ENCODE data around the gene WDR72. TPM values are rescaled to one million over a fixed set of nuclear protein-coding genes. Genes with fewer than 3 reads are reported as not detected.
"Not testable (repeated sequence)": the region's sequence is repeated elsewhere in the genome, so short reads cannot be mapped to it uniquely, and the experiment has no call there.

The WDR72 gene
- total RNA-seq, 2 experiments from 2014 or later = not detected

GRCh38 chr15:53739651-53740050 is 19.8 kb downstream of the WDR72 start:
- Mint-ChIP-seq H3K4me1 (no peaks in the 10 kb centered on the region), H3K4me3 (no peak overlapping the region), H3K27ac (no peak overlapping the region), H3K36me3 (no peaks in the 10 kb centered on the region), H3K9me3 (no peaks in the 10 kb centered on the region), H3K27me3 (no peaks in the 10 kb centered on the region)
- no peak for DNase-seq

GRCh38 chr15:53739187-53739586 is 20.3 kb downstream of the WDR72 start:
- no peaks in the 10 kb centered on the region for H3K36me3 Mint-ChIP-seq
- H3K9me3 Mint-ChIP-seq = no peaks in the 10 kb centered on the region
- H3K27ac Mint-ChIP-seq = no peak overlapping the region
- no peaks in the 10 kb centered on the region for H3K4me1 Mint-ChIP-seq
- no peak overlapping the region for H3K4me3 Mint-ChIP-seq
- no peak for DNase-seq
- no peaks in the 10 kb centered on the region for H3K27me3 Mint-ChIP-seq

DNA sequence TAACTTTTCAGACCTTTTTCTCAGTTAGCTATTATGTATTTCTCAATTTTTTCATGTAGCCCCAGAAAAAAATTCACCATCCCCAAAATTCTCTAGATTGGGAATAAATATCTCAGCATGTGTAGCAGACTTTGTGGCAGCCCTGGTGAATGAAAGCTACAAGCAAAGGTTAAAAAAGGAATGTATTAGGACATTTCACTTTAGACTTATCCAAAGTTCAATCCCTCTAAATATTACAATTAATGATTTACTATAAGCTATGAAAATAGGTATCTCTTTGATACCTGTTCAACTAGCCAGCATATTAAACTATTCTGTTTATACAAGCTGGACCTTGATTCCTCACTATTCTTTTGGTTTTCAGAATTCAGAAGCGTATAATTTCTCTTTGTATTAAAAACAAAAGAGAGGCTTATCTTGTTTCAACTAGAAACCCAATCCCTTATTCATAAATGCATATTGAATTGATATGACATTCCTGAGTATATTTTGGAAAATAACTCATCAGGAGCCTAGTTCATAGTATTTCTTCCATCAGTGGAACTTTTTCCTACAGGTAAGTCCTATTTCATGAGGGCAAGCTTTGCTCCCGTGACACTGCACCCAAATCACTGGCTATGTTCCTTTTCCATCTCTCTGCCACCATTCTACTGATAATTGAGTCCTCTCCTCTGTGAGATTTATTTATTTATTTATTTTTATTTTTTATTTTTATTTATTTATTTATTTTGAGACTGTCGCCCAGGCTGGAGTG is 38.0 kb downstream of the WDR72 start:
- DNase-seq = no peak
- Mint-ChIP-seq H3K9me3 (no peaks in the 10 kb centered on the region), H3K36me3 (no peaks in the 10 kb centered on the region), H3K27ac (no peak overlapping the region), H3K4me3 (no peak overlapping the region), H3K4me1 (no peaks in the 10 kb centered on the region), H3K27me3 (no peaks in the 10 kb centered on the region)

DNA sequence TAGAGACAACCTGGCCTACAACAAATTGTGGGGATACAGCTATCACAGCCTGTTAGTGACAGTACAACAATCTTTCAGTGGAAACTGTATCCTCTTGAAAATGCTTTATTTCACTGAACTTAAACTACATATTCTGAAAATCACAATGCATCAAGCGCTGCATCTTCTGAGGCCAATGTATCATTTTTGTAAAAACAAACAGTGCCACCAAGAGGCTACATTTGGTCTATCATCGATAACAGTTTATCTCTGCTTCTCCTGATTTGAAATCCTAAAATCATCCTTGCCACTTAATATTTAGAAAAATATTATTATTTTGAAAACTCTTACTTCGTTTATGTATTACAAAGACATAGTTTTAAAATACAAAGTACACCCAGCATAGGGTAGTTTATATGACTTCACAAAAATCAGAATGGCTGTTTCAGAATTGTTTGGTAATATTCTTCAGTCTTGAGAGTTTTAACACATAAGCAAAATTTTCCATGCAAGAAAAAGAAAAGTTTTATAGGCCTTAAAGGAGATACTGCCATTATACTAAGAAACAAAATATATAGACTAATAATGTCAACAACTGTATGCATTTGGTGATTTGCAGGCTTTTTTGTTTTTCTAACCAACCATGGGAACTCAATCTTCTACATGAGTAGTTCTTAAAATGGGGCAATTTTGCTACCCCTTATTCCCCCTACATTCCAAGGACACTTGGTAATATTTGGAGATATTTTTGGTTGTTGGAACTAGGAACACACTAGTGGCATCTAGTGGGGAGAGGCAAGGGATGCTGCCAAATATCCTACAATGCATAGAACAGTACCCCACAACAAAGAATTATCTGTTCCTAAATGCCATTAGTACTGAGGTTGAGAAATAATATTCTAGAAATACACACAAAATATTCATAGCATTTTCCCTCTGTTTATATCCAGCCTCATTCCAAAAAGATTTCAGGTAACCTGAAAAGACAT is 42.3 kb downstream of the WDR72 start:
- Mint-ChIP-seq H3K27ac (no peak overlapping the region), H3K27me3 (no peaks in the 10 kb centered on the region), H3K36me3 (no peaks in the 10 kb centered on the region), H3K9me3 (no peaks in the 10 kb centered on the region), H3K4me3 (no peak overlapping the region), H3K4me1 (no peaks in the 10 kb centered on the region)
- DNase-seq = no peak

DNA sequence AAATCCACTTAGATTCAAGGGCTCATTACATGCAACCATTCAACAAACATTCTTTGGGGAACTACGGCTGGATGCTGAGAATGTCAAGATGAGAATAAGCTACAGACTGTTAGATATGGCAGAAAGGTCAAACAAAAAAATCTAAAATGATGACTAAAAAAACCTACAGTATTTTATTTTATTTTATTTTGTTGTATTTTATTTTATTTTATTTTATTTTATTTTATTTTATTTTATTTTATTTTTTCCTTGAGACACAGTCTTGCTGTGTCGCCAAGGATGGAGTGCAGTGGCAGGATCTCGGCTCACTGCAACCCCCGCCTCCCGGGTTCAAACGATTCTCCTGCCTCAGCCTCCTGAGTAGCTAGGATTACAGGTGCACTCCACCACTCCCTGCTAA is 46.2 kb downstream of the WDR72 start:
- H3K27me3 Mint-ChIP-seq = no peaks in the 10 kb centered on the region
- DNase-seq = no peak
- H3K9me3 Mint-ChIP-seq = no peaks in the 10 kb centered on the region
- no peaks in the 10 kb centered on the region for H3K4me1 Mint-ChIP-seq
- no peaks in the 10 kb centered on the region for H3K36me3 Mint-ChIP-seq
- no peak overlapping the region for H3K4me3 Mint-ChIP-seq
- H3K27ac Mint-ChIP-seq = no peak overlapping the region

DNA sequence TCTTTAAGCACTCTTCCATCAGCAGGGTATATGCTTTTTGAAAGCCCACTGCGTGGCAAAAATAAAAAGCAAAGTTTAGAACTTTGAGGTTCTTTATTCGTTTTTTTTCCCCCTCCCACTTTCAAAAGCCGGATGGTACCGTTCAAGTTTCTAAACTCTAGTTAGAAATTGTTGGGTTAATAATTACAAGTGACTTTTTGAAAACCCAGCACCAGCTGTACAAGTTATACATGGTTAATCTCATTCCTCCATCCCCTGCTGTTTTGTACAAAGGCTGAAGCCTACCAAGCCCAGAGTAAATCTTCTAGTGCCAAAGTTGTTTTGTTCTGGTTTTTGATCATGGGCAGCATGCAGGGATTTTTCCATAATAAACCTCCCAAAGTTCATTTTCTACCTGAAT is 48.6 kb downstream of the WDR72 start:
- Mint-ChIP-seq H3K36me3 (no peaks in the 10 kb centered on the region), H3K4me1 (no peaks in the 10 kb centered on the region), H3K27ac (no peak overlapping the region), H3K9me3 (no peaks in the 10 kb centered on the region), H3K4me3 (no peak overlapping the region), H3K27me3 (peaks cover 5% of the 10 kb centered on the region)
- no peak for DNase-seq

DNA sequence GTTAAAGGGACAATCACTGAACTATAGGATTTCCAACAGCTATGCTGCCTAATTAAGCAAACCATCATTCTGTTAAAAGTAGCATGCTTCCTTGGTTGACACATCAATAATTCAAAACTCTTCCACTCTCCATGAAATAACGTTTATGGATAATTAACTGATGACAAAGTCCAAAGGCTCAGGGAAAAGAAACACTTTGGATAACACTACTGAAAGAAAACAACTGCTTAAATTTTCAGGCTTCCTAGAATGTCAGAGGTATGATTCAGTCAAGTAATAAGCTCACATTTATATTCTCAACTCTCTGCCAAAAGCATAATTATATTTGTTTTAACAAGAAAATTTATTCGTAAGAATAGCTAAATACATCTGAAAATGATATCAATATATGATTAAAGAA is 49.6 kb downstream of the WDR72 start:
- no peaks in the 10 kb centered on the region for H3K36me3 Mint-ChIP-seq
- no peak overlapping the region for H3K4me3 Mint-ChIP-seq
- no peak for DNase-seq
- H3K4me1 Mint-ChIP-seq = no peaks in the 10 kb centered on the region
- H3K9me3 Mint-ChIP-seq = no peaks in the 10 kb centered on the region
- peaks cover 5% of the 10 kb centered on the region for H3K27me3 Mint-ChIP-seq
- no peak overlapping the region for H3K27ac Mint-ChIP-seq

DNA sequence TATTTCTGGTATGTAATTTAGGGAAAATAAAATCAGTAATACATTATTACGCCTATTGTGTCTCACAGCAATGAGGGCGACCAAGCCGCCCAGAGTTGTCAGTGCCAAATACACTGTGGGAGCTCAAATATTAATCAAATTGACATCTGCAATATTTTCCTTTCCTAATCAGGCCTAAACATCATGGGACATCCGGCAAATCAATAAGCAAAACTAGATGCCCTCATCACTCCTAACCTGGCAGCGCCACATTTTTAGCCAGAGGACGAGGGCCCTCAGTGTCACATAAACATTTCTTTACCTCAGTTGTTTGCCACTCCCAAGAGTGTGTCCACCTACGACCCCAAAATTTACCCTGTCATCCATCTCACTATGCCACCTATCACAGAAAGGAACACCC is 64.1 kb downstream of the WDR72 start:
- peaks cover 4% of the 10 kb centered on the region for H3K27me3 Mint-ChIP-seq
- no peak for DNase-seq
- H3K27ac Mint-ChIP-seq = no peak overlapping the region

GRCh38 chr15:53694476-53694874 is 65.0 kb downstream of the WDR72 start:
- Mint-ChIP-seq H3K4me3 (no peak overlapping the region), H3K27me3 (peaks cover 4% of the 10 kb centered on the region), H3K36me3 (no peaks in the 10 kb centered on the region), H3K4me1 (no peaks in the 10 kb centered on the region), H3K27ac (no peak overlapping the region), H3K9me3 (peaks cover 3% of the 10 kb centered on the region)
- no peak for DNase-seq

More for the DNA sequence above, 64.1 kb downstream of the WDR72 start:
- Mint-ChIP-seq H3K4me3 (no peak overlapping the region), H3K36me3 (no peaks in the 10 kb centered on the region), H3K4me1 (no peaks in the 10 kb centered on the region), H3K9me3 (peaks cover 1% of the 10 kb centered on the region)

DNA sequence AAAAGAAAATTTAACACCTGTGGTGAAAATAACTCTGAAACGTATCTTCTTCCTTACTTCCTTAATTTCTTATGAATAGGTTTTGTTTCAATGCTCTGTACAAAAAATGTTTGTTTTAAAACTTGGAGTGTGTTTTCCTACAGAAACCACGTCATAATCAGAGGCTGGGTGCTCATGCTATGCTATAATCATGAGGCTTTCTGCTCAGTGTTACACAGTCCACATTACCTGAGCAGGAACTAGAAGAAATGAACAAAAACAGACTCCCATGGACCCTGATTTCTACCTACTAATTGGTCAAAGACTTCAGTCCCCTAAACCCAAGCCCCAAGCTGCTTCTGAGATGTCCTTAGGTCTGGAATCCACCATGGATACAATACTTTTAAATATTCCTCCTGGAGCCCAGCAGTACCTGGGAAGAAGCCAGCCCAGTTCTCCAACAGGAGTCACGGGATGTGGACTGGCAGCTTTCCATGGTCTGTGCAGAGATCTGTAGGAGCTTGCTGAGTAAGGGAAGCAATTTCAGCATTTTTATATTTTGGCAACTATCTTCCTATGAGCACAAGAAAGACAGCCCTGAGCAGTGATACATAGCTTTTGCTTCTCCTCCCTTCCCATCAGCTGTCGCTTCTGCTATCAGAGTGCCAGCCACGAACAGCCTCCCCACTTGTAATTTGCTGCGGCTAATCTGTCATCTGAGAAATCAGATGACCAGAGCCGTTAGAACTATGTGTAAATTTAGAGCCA is 65.6 kb downstream of the WDR72 start:
- no peaks in the 10 kb centered on the region for H3K4me1 Mint-ChIP-seq
- no peaks in the 10 kb centered on the region for H3K36me3 Mint-ChIP-seq
- no peak overlapping the region for H3K4me3 Mint-ChIP-seq
- H3K27me3 Mint-ChIP-seq = peaks cover 4% of the 10 kb centered on the region
- DNase-seq = no peak
- no peak overlapping the region for H3K27ac Mint-ChIP-seq
- peaks cover 3% of the 10 kb centered on the region for H3K9me3 Mint-ChIP-seq

DNA sequence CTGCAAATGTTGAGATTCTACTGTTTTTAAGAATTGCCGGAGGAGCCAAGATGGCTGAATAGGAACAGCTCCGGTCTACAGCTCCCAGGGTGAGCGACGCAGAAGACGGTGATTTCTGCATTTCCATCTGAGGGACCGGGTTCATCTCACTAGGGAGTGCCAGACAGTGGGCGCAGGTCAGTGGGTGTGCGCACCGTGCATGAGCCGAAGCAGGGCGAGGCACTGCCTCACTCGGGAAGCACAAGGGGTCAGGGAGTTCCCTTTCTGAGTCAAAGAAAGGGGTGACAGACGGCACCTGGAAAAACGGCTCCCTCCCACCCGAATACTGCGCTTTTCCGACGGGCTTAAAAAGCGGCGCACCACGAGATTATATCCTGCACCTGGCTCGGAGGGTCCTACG is 75.3 kb downstream of the WDR72 start:
- H3K36me3 Mint-ChIP-seq, H3K9me3 Mint-ChIP-seq, H3K4me3 Mint-ChIP-seq, H3K27me3 Mint-ChIP-seq, H3K27ac Mint-ChIP-seq, H3K4me1 Mint-ChIP-seq, DNase-seq: not testable (repeated sequence)

DNA sequence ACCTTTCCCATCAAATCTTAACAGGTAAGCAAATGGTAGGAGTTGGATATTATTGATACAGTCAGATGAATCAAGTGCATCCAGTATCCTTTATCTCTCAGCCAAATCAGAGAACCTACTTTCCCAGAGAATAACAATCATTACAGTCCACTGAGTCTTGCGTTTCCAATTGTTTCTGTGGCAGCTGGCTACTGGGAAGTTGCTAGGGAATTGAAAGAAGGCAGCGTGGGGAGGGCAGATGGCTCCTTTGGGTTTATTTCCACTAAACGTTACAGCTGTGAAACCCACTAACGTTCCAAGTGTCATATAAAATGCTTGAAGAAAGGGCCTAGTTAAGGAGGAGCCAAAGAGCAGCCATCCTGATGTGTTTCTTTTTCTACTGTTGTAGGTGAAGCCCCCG is 78.4 kb downstream of the WDR72 start:
- Mint-ChIP-seq H3K9me3 (no peaks in the 10 kb centered on the region), H3K27ac (no peak overlapping the region), H3K4me1 (no peaks in the 10 kb centered on the region), H3K27me3 (peaks cover 4% of the 10 kb centered on the region), H3K36me3 (no peaks in the 10 kb centered on the region), H3K4me3 (no peak overlapping the region)
- DNase-seq = no peak

DNA sequence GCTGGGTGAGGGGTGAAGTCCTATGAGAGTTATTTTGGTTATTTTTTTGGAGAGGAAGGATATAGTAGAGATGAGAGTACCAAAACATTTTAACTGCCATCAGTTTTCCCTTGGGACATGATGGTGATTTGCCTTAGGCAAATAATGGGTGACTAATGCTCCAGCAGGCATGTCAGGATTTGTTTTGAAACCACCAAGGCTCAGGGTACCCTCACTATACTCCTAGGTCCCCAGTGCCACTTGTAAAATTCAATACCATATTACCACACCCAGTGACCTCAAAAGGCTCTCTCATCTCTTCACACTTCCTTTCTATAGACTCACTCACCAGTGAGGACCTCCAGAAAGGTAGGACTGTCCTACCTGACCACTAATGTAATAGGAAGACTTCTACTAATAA is 83.6 kb downstream of the WDR72 start:
- no peaks in the 10 kb centered on the region for H3K36me3 Mint-ChIP-seq
- no peaks in the 10 kb centered on the region for H3K4me1 Mint-ChIP-seq
- DNase-seq = no peak

DNA sequence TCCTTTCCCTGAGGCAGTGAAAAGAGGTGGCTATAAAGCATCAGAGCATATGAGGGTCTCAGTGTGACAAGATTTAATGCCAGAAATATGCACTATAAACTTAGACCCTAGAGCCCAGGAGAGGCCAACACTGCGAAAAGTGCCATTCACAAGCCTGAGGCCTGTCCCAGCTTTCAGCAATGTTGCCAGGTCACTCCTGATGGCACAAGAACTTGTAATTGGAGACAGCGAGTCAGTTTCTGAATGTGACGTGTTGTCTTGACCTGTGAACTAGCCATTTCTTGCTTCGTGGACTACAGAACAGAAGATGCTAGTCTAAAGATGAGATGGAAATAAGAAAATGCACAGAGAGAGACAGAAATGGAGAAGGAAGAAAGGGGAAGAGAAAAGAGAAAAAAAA is 87.9 kb downstream of the WDR72 start:
- H3K36me3 Mint-ChIP-seq = no peaks in the 10 kb centered on the region
- H3K27ac Mint-ChIP-seq = no peak overlapping the region
- H3K27me3 Mint-ChIP-seq = no peaks in the 10 kb centered on the region
- H3K4me3 Mint-ChIP-seq = no peak overlapping the region
- no peaks in the 10 kb centered on the region for H3K4me1 Mint-ChIP-seq
- DNase-seq = no peak
- H3K9me3 Mint-ChIP-seq = no peaks in the 10 kb centered on the region

More for the DNA sequence above, 83.6 kb downstream of the WDR72 start:
- Mint-ChIP-seq H3K4me3 (no peak overlapping the region), H3K27me3 (no peaks in the 10 kb centered on the region), H3K27ac (no peak overlapping the region), H3K9me3 (no peaks in the 10 kb centered on the region)

GRCh38 chr15:53670701-53671100 is 88.8 kb downstream of the WDR72 start:
- no peak overlapping the region for H3K27ac Mint-ChIP-seq
- no peak for DNase-seq
- no peak overlapping the region for H3K4me3 Mint-ChIP-seq
- no peaks in the 10 kb centered on the region for H3K4me1 Mint-ChIP-seq
- H3K27me3 Mint-ChIP-seq = no peaks in the 10 kb centered on the region
- no peaks in the 10 kb centered on the region for H3K9me3 Mint-ChIP-seq
- H3K36me3 Mint-ChIP-seq = no peaks in the 10 kb centered on the region
